Neural cell (in vitro differentiated cells): Measurements from ENCODE around the gene ENPEP. TPM values are rescaled to one million over a fixed set of nuclear protein-coding genes. Genes with fewer than 3 reads are reported as not detected.

Experiments
- H2AFZ ChIP-seq: fragments of 200-600, 300-800 bp; sonication (generic), shearing (Covaris generic); 2 replicates; pipeline ENCODE4 v1.6.0; 2014; ENCODE audit warnings: low read depth, mild to moderate bottlenecking, antibody characterized with exemption, low read length, moderate library complexity
- H3F3A ChIP-seq: fragments of 200-600 bp; shearing (Covaris generic); 2 replicates; pipeline ENCODE4 v1.6.1; 2016; ENCODE audit warnings: mild to moderate bottlenecking, moderate library complexity, mixed read lengths, antibody characterized with exemption, low read length; ENCODE audit not compliant: insufficient read depth, poor library complexity, severe bottlenecking
- H3K27ac ChIP-seq: fragments of 200-600, 300-800 bp; sonication (generic), shearing (Covaris generic); 2 replicates; pipeline ENCODE4 v1.5.1; 2014; ENCODE audit warnings: mild to moderate bottlenecking, low read length, moderate library complexity
- H3K27me3 ChIP-seq: fragments of 300-800, 200-600 bp; sonication (generic), shearing (Covaris generic); 2 replicates; pipeline ENCODE4 v1.6.0; 2014; ENCODE audit warnings: mild to moderate bottlenecking, low read depth, low read length, moderate library complexity; ENCODE audit not compliant: insufficient read depth
- H3K36me3 ChIP-seq: fragments of 300-800, 200-600 bp; sonication (generic), shearing (Covaris generic); 2 replicates; pipeline ENCODE4 v1.5.1; 2014; ENCODE audit warnings: mild to moderate bottlenecking, antibody characterized with exemption, low read length, moderate library complexity; ENCODE audit not compliant: insufficient read depth
- H3K4me2 ChIP-seq: fragments of 300-800, 200-600 bp; sonication (generic), shearing (Covaris generic); 2 replicates; pipeline ENCODE4 v1.6.0; 2014; ENCODE audit warnings: mild to moderate bottlenecking, low read length
- H3K4me3 ChIP-seq: fragments of 300-800, 200-600 bp; sonication (generic), shearing (Covaris generic); 2 replicates; pipeline ENCODE4 v1.5.1; 2014; ENCODE audit warnings: mild to moderate bottlenecking, low read length, moderate library complexity
- H3K79me2 ChIP-seq: fragments of 200-600 bp; shearing (Covaris generic); replicated peaks from 2 replicates; pipeline ENCODE4 v1.6.0; 2014; ENCODE audit warnings: mild to moderate bottlenecking, low read length, moderate library complexity; ENCODE audit not compliant: insufficient read depth
- H3K9ac ChIP-seq: fragments of 300-800, 200-600 bp; sonication (generic), shearing (Covaris generic); 2 replicates; pipeline ENCODE4 v1.6.1; 2016; ENCODE audit warnings: mild to moderate bottlenecking, low read length, mixed read lengths
- H3K9me2 ChIP-seq: fragments of 200-600 bp; shearing (Covaris generic); 2 replicates; pipeline ENCODE4 v1.6.1; 2016; ENCODE audit warnings: mild to moderate bottlenecking, low read length, mixed read lengths; ENCODE audit not compliant: insufficient read depth
- H3K9me3 ChIP-seq: fragments of 200-600, 300-800 bp; sonication (generic), shearing (Covaris generic); 2 replicates; pipeline ENCODE4 v1.6.1; 2016; ENCODE audit warnings: mild to moderate bottlenecking, mixed run types, low read length, moderate library complexity, mixed read lengths
- H4K20me1 ChIP-seq: fragments of 200-600 bp; shearing (Covaris generic); 2 replicates; pipeline ENCODE4 v1.6.1; 2016; ENCODE audit warnings: mild to moderate bottlenecking, mixed run types; ENCODE audit not compliant: insufficient read depth
- CTCF ChIP-seq: fragments of 450-650 bp; IDR thresholded peaks from 2 replicates; pipeline ENCODE4 v1.5.1; 2014; ENCODE audit warnings: antibody characterized with exemption, mild to moderate bottlenecking, moderate library complexity; ENCODE audit not compliant: poor library complexity, severe bottlenecking
- EP300 ChIP-seq: fragments of 450-650 bp; conservative IDR thresholded peaks from 2 replicates; pipeline ENCODE4 v1.6.1; 2014; ENCODE audit warnings: antibody characterized with exemption, mild to moderate bottlenecking, moderate library complexity; ENCODE audit not compliant: poor library complexity, severe bottlenecking
- EZH2 ChIP-seq: fragments of 200-600, 300-800 bp; shearing (Covaris generic), sonication (generic); IDR thresholded peaks from 2 replicates; pipeline ENCODE4 v1.6.1; 2014; ENCODE audit warnings: antibody characterized with exemption, low read length, borderline replicate concordance, mild to moderate bottlenecking; ENCODE audit not compliant: insufficient read depth, poor library complexity, severe bottlenecking
- MXI1 ChIP-seq: fragments of 450-650 bp; conservative IDR thresholded peaks from 2 replicates; pipeline ENCODE4 v1.6.1; 2014; ENCODE audit warnings: antibody characterized with exemption, mild to moderate bottlenecking; ENCODE audit not compliant: poor library complexity, severe bottlenecking
- POLR2AphosphoS5 ChIP-seq: IDR thresholded peaks from 2 replicates; pipeline ENCODE4 v1.6.1; 2012
- RAD21 ChIP-seq: fragments of 450-650 bp; conservative IDR thresholded peaks from 2 replicates; pipeline ENCODE4 v1.6.1; 2014; ENCODE audit warnings: antibody characterized with exemption, mild to moderate bottlenecking, moderate library complexity
- REST ChIP-seq: IDR thresholded peaks from 2 replicates; pipeline ENCODE4 v1.6.1; 2012; ENCODE audit warnings: borderline replicate concordance
- SMC3 ChIP-seq: fragments of 450-650 bp; conservative IDR thresholded peaks from 2 replicates; pipeline ENCODE4 v1.6.1; 2014; ENCODE audit warnings: antibody characterized with exemption, mild to moderate bottlenecking, moderate library complexity; ENCODE audit not compliant: poor library complexity
- TAF1 ChIP-seq: IDR thresholded peaks from 2 replicates; pipeline ENCODE4 v1.6.1; 2012; ENCODE audit warnings: low read depth
- polyA plus RNA-seq: library from polyadenylated mRNA; depleted of rRNA; stranded (reverse); fragments of >200 nt; gene quantifications from 2 replicates; pipeline ENCODE4 v1.2.3, GENCODE V29; 2014

The ENPEP gene
- polyA plus RNA-seq, 1 donor from 2014 or later = 0.06 TPM

GRCh38 chr4:110452546-110452945, 23.4 kb upstream of the ENPEP start (continued):
- TF ChIP-seq EP300 = no peak
- TF ChIP-seq SMC3 = no peak
- no peak for TF ChIP-seq POLR2AphosphoS5

GRCh38 chr4:110454441-110454840, 21.5 kb upstream of the ENPEP start:
- no peak overlapping the region for H2AFZ ChIP-seq
- no peaks in the 10 kb centered on the region for H4K20me1 ChIP-seq
- no peak overlapping the region for H3K4me2 ChIP-seq
- no peaks in the 10 kb centered on the region for H3K27me3 ChIP-seq
- TF ChIP-seq EP300 = no peak
- TF ChIP-seq TAF1 = no peak
- TF ChIP-seq EZH2 = no peak
- TF ChIP-seq MXI1 = no peak
- no peak for TF ChIP-seq RAD21
- TF ChIP-seq POLR2AphosphoS5 = no peak
- TF ChIP-seq SMC3 = no peak
- TF ChIP-seq CTCF = no peak
- no peak for TF ChIP-seq REST
- no peaks in the 10 kb centered on the region for H3K9me2 ChIP-seq
- no peaks in the 10 kb centered on the region for H3K9me3 ChIP-seq
- H3K36me3 ChIP-seq = no peaks in the 10 kb centered on the region
- H3K4me3 ChIP-seq = no peak overlapping the region
- no peak overlapping the region for H3K27ac ChIP-seq
- no peak overlapping the region for H3K9ac ChIP-seq
- no peaks in the 10 kb centered on the region for H3F3A ChIP-seq
- H3K79me2 ChIP-seq = no peaks in the 10 kb centered on the region

- Histone ChIP-seq H3K27me3 (no peaks in the 10 kb centered on the region), H3K9me3 (no peaks in the 10 kb centered on the region), H3K79me2 (no peaks in the 10 kb centered on the region), H3K27ac (no peak overlapping the region), H3K4me2 (no peak overlapping the region), H3F3A (no peaks in the 10 kb centered on the region), H4K20me1 (no peaks in the 10 kb centered on the region), H3K4me3 (no peak overlapping the region), H3K36me3 (no peaks in the 10 kb centered on the region), H3K9ac (no peak overlapping the region), H2AFZ (no peak overlapping the region), H3K9me2 (no peaks in the 10 kb centered on the region)
- TF ChIP-seq RAD21 = no peak
- TF ChIP-seq CTCF = no peak
- no peak for TF ChIP-seq EZH2
- TF ChIP-seq MXI1 = no peak
- TF ChIP-seq TAF1 = no peak
- no peak for TF ChIP-seq SMC3
- no peak for TF ChIP-seq REST
- no peak for TF ChIP-seq EP300
- no peak for TF ChIP-seq POLR2AphosphoS5
Observed at GRCh38 chr4:110458494-110459266, 17.3 kb upstream of the ENPEP start.
